Measurements from ENCODE around the gene AOAH.
"Not testable (repeated sequence)": the region's sequence is repeated elsewhere in the genome, so short reads cannot be mapped to it uniquely, and the experiment has no call there.

Gene AOAH

DNA sequence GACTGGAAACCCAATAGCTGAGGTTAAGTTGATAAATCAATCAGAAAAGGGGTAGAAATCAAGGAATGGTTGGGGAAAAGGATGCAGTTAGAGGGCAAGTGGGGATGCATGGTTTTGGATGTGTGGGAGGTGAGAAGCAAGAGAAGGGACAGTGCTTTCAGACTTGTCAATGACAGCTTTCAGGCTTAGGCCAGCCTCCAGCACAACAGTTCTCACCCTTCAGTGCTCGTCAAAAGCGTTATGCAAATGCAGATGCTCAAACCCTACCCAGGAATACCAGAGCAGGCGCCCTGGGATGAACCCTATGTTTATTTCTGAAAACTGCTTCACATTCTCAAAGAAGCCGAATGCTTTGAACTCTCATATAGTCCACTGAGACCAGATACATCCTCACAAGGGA, 74.0 kb downstream of the AOAH start:
- H3K4me1 Mint-ChIP-seq (ENCODE audit: low read depth) = peaks cover 37% of the 10 kb centered on the region
- no peak overlapping the region for H3K4me3 Mint-ChIP-seq
- no peaks in the 10 kb centered on the region for H3K9me3 Mint-ChIP-seq (ENCODE audit: low read depth)
- H3K36me3 Mint-ChIP-seq = peaks cover 14% of the 10 kb centered on the region
- H3K27ac Mint-ChIP-seq = no peak overlapping the region
- H3K27me3 Mint-ChIP-seq = no peaks in the 10 kb centered on the region

DNA sequence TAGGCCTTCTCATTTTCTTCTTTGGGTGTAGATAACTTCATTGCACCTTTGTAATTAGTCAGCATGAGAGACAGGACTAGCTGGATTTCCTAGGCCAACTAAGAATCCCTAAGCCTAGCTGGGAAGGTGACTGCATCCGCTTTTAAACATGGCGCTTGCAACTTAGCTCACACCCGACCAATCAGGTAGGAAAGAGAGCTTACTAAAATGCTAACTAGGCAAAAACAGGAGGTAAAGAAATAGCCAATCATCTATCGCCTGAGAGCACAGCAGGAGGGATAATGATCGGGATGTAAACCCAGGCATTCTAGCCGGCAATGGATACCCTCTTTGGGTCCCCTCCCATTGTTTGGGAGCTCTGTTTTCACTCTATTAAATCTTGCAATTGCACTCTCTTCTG, 75.0 kb downstream of the AOAH start:
- H3K9me3 Mint-ChIP-seq (ENCODE audit: low read depth); H3K27me3 Mint-ChIP-seq; H3K4me3 Mint-ChIP-seq; H3K36me3 Mint-ChIP-seq; H3K27ac Mint-ChIP-seq: not testable (repeated sequence)
- H3K4me1 Mint-ChIP-seq (ENCODE audit: low read depth) = peaks cover 33% of the 10 kb centered on the region

DNA sequence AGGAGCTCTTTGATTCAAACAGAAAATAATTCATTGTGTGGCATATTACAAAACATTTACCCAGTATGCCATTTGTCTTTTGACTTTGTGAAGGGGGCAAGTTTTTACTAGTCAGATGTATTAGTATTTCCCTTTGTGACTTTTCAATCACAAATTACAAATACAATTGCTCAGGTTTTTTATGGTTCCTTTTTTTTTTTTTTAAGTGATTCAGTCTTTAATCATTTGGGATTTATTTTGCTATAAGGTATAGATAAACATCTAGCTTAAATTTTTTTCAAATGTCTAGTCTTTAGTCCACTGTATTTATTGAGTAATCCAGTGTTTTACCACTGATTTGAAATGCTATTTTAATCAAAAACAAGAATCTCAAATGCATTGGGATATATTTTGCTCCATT, 75.9 kb downstream of the AOAH start:
- H3K4me1 Mint-ChIP-seq (ENCODE audit: low read depth) = peaks cover 33% of the 10 kb centered on the region
- H3K4me3 Mint-ChIP-seq = no peak overlapping the region
- H3K36me3 Mint-ChIP-seq = peaks cover 9% of the 10 kb centered on the region

DNA sequence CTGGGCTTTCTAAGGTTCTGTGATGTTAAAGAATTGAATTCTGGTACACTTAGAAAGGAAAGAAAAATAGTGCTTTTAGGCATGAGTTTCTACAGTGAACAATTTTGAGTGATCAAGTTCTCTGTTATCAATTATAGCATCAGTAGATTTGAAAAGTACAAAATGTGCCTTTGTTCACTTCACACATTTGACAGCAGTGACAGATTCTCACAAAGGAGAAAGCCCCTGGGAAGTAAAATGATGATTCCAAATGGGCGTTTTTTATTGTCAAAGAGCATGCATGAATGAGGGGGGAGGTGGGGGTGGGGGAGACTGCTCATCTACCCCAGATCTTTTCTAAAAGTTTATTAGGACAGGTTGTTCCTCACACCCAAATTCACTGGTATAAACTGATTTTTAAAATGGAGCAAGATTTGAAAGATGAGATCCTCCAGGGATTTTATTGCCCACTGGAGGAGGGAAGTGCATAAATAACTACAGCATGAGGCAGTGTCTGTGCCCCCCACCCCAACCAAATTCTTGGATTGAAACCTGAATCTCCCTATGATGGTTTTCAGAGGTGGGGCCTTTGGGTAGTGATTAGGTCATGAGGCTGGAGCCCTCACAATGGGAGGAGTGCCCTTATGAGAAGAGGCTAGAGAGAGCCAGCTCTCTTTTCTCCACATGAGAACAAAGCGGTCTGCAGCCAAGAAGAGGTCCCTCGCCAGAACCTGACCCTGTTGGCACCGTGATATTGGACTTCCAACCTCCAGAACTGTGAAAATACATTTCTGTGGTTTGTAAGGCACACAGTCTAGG, 79.5 kb downstream of the AOAH start:
- H3K4me3 Mint-ChIP-seq = no peak overlapping the region
- H3K36me3 Mint-ChIP-seq = peaks cover 6% of the 10 kb centered on the region
- no peaks in the 10 kb centered on the region for H3K27me3 Mint-ChIP-seq
- H3K4me1 Mint-ChIP-seq (ENCODE audit: low read depth) = peaks cover 52% of the 10 kb centered on the region
- peak overlapping the region; percentile 54 for H3K27ac Mint-ChIP-seq
- H3K9me3 Mint-ChIP-seq (ENCODE audit: low read depth) = no peaks in the 10 kb centered on the region

More for the DNA sequence above, 75.9 kb downstream of the AOAH start:
- no peak overlapping the region for H3K27ac Mint-ChIP-seq
- H3K27me3 Mint-ChIP-seq = no peaks in the 10 kb centered on the region
- no peaks in the 10 kb centered on the region for H3K9me3 Mint-ChIP-seq (ENCODE audit: low read depth)

DNA sequence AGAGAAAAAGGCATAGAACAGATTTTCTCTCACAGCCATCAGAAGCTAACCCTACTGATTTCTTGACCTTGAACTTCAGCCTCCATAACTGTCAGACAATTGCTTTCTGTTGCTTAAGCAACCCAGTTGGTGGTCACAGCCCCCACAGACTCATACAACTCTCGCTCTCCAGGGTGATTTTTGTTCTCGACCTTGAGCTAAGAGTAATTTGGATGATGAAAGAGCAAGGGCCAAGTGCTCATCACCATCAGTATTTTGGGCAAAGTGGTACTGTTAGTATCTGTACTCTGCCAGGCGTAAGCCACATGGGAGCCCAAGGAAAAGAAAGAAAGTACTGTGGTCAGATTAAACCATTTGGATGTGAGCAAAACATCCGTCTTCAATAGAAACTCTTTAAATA, 81.9 kb downstream of the AOAH start:
- Mint-ChIP-seq H3K4me3 (no peak overlapping the region), H3K4me1 (ENCODE audit: low read depth) (peaks cover 76% of the 10 kb centered on the region), H3K27ac (peak overlapping the region; percentile 55)

DNA sequence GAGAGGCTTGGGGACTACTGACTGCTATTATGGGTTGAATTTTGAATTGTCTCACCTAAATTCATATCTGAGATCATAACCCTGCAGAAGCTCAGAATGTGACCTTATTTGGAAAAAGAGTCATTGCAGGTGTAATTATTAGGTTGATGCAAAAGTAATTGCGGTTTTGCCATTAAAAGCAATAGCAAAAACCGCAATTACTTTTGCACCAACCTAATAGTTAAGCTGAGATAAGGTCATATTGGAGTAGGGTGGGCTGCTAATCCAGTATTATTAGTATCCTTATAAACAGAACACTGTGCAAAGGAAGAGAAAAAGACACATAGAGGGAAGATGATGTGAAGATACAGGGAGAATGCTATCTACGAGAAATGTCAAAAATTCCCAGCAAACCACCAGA, 82.3 kb downstream of the AOAH start:
- Mint-ChIP-seq H3K4me3 (no peak overlapping the region), H3K4me1 (ENCODE audit: low read depth) (peaks cover 78% of the 10 kb centered on the region), H3K36me3 (peaks cover under 1% of the 10 kb centered on the region), H3K9me3 (ENCODE audit: low read depth) (no peaks in the 10 kb centered on the region), H3K27ac (peak overlapping the region; percentile 78), H3K27me3 (no peaks in the 10 kb centered on the region)

More for the DNA sequence above, 81.9 kb downstream of the AOAH start:
- Mint-ChIP-seq H3K9me3 (ENCODE audit: low read depth) (no peaks in the 10 kb centered on the region), H3K36me3 (peaks cover 3% of the 10 kb centered on the region), H3K27me3 (no peaks in the 10 kb centered on the region)

DNA sequence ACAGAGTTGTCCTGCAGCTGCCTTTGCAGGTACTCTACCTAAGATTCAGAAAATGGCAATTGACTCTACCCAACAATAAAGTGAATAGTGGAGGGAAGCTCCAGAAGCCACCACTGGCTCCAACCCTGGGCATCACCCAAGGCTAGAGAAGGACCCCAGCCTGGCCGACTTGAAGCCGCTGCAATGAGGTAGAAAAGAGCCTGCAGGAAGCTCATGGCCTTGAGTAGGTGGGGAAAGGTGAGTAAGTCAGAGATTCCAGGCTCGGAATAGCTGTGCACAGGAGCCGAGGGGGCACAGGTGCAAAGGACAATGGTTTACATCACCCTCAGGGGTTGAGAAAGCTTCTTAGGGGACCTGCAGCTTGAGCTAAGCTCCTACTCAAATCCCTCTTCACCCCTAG, 83.6 kb downstream of the AOAH start:
- H3K27ac Mint-ChIP-seq = peak overlapping the region; percentile 67
- no peak overlapping the region for H3K4me3 Mint-ChIP-seq
- no peaks in the 10 kb centered on the region for H3K27me3 Mint-ChIP-seq
- H3K4me1 Mint-ChIP-seq (ENCODE audit: low read depth) = peaks cover 83% of the 10 kb centered on the region
- no peaks in the 10 kb centered on the region for H3K9me3 Mint-ChIP-seq (ENCODE audit: low read depth)
- H3K36me3 Mint-ChIP-seq = no peaks in the 10 kb centered on the region

DNA sequence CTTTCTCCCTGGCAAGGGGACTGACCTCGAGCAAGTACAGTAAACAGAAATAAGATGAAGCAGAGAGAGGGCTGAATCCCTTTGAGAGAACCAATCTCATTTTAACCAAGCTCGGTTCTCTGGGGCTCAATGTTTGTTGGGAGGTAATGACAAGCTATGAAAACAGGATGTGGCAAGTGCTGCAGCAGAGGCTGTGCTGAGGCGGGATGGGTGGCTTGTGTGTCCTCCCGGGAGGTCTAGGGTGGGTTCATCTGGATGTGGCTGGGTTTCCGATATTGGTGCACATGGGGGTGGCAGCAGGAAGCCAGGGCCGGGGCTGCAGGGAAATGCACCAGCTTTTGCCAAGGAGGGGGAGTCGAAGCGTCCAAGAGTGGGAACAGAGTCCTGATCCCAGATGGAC, 84.5 kb downstream of the AOAH start:
- H3K4me3 Mint-ChIP-seq = peak overlapping the region; percentile 49
- no peaks in the 10 kb centered on the region for H3K9me3 Mint-ChIP-seq (ENCODE audit: low read depth)
- H3K27me3 Mint-ChIP-seq = no peaks in the 10 kb centered on the region
- H3K4me1 Mint-ChIP-seq (ENCODE audit: low read depth) = peaks cover 89% of the 10 kb centered on the region
- peak overlapping the region; percentile 90 for H3K27ac Mint-ChIP-seq
- H3K36me3 Mint-ChIP-seq = no peaks in the 10 kb centered on the region

DNA sequence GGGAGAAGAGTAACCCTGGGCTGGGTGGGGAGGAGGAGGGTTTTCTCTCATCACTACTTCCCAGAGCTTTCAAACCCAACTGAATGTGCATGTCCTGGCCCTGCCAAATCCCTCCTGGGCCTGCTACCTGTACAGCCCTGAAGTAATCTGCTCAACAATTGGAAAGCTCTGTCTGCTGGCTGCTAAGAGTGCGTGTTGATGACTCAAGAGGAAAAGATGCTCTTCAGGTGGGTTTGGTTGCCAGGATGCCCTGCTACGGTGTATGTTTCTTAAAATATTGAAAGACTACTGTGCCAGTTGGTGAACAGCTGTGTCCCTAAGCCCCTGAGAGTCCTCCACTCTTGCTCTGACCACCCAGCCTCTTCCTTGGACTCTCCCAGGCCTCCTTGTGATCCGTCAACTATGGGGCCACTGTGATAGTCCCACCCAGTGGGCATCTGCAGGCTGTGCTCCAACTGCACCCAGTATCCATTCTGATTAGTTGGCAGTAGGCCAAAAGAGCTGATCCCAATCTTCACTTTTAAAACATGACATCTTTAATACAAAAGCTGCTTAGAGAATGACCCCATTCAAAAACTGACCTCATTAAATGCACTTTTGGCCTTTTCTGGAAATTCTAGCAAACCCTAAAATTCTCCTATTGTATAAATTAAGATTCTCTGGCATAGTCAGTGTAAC, 85.6 kb downstream of the AOAH start:
- Mint-ChIP-seq H3K4me1 (ENCODE audit: low read depth) (peaks cover 83% of the 10 kb centered on the region), H3K9me3 (ENCODE audit: low read depth) (no peaks in the 10 kb centered on the region), H3K27me3 (no peaks in the 10 kb centered on the region), H3K27ac (peak overlapping the region; percentile 90), H3K36me3 (peaks cover 4% of the 10 kb centered on the region), H3K4me3 (peak overlapping the region; percentile 12)

DNA sequence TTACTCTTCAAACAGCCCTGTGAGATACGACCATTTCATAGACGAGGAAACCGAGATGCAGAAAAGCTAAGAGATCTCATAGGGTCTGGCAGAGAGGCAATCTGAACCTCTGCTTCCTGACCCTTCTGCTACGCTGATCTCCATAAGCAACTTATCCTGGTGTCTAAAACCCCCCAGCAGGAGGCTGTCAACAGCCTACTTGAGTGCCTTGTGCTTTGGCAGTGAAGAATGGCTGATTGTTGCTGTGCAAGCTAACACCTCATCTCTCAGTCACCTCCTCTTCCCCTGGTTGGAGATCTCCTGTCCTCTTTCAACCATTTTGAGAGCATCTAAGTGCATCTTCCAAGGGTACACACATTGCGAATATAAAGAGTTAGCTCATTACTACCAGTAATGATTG, 86.2 kb downstream of the AOAH start:
- Mint-ChIP-seq H3K27ac (peak overlapping the region; percentile 90), H3K36me3 (peaks cover 6% of the 10 kb centered on the region), H3K9me3 (ENCODE audit: low read depth) (no peaks in the 10 kb centered on the region), H3K4me3 (no peak overlapping the region), H3K4me1 (ENCODE audit: low read depth) (peaks cover 81% of the 10 kb centered on the region), H3K27me3 (no peaks in the 10 kb centered on the region)

DNA sequence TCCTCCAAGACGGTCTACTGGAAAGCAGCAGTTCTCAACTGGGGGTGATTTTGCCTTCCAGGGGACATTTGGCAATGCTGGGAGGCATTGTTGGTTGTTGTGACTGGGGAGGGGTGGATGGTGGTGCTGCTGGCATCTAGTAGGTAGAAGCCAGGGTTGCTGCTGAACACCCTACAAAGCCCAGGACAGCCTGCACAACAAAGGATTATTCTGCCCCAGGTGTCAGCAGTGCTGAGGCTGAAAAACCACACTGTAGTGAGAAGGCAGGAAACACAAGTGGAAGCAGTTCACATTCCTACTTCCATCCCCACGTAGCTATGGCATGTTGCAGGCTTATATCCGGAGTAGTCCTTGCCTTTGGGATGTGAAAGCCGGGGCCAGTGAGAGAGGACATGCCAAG, 86.9 kb downstream of the AOAH start:
- H3K9me3 Mint-ChIP-seq (ENCODE audit: low read depth) = no peaks in the 10 kb centered on the region
- no peaks in the 10 kb centered on the region for H3K27me3 Mint-ChIP-seq
- H3K36me3 Mint-ChIP-seq = peaks cover 8% of the 10 kb centered on the region
- no peak overlapping the region for H3K4me3 Mint-ChIP-seq
- peaks cover 81% of the 10 kb centered on the region for H3K4me1 Mint-ChIP-seq (ENCODE audit: low read depth)
- peak overlapping the region; percentile 70 for H3K27ac Mint-ChIP-seq

DNA sequence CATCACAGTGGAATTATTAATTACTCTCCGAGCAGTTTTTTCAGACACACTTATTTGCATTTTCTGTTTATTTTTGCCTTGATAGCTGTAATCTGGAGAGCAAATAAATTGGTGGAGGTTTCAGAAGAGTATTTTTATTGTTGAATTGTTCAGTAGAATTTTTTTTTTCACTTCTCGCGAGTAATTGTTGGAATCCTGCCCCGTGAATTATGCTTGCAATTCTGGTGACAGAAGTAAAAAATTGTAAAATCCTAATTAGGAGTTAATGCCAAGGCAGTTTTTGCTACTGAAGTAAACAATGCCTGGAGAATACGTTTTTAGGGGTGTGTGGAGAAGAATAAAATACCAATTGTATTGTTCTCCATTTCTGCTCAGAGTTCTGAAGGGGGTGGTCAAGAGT, 88.2 kb downstream of the AOAH start:
- Mint-ChIP-seq H3K9me3 (ENCODE audit: low read depth) (no peaks in the 10 kb centered on the region), H3K4me1 (ENCODE audit: low read depth) (peaks cover 76% of the 10 kb centered on the region), H3K36me3 (peaks cover 19% of the 10 kb centered on the region), H3K4me3 (no peak overlapping the region), H3K27ac (peak overlapping the region; percentile 50), H3K27me3 (no peaks in the 10 kb centered on the region)

DNA sequence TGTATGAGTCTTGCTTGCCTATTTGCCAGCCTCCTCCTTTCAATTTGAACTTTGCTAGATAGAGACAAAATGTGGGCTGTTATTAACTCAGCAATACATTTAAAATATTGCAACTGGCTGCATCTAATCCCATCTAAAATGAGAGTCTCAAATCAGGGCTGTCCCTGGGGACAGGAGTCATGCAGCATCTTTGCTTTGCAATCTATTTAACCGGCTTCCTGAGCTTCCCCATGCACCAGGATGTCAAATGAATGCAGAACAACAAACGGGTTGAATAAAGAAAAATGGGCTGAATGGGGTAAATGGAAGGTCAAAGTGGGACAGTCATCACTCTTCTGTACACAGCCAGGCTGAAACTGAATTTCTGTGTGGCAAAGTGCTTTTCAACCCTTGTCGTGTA, 89.2 kb downstream of the AOAH start:
- Mint-ChIP-seq H3K9me3 (ENCODE audit: low read depth) (no peaks in the 10 kb centered on the region), H3K27me3 (no peaks in the 10 kb centered on the region), H3K4me3 (no peak overlapping the region), H3K4me1 (ENCODE audit: low read depth) (peaks cover 70% of the 10 kb centered on the region), H3K36me3 (peaks cover 21% of the 10 kb centered on the region), H3K27ac (no peak overlapping the region)

DNA sequence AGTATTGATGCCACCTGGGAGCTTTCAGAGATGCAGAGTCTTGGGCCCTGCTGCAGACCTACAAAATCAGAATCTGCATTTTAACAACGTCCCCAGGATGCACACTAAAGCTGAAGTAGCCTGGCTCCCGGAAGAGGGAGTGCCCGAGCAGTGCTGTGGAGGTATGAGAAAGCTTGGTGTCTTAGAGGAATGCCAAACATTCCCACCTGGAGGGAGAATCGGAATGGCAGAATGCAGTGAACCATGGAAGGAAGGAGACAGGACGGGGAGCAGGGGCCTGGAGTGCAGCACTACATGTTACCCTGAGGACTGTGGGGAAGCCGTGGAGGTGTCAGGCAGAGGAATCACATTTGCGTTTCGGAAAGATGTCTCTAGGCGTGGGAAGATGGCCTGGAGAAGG, 90.9 kb downstream of the AOAH start:
- H3K9me3 Mint-ChIP-seq (ENCODE audit: low read depth) = no peaks in the 10 kb centered on the region
- H3K27ac Mint-ChIP-seq = no peak overlapping the region
- H3K4me1 Mint-ChIP-seq (ENCODE audit: low read depth) = peaks cover 54% of the 10 kb centered on the region
- H3K4me3 Mint-ChIP-seq = no peak overlapping the region
- H3K36me3 Mint-ChIP-seq = peaks cover 24% of the 10 kb centered on the region
- no peaks in the 10 kb centered on the region for H3K27me3 Mint-ChIP-seq

DNA sequence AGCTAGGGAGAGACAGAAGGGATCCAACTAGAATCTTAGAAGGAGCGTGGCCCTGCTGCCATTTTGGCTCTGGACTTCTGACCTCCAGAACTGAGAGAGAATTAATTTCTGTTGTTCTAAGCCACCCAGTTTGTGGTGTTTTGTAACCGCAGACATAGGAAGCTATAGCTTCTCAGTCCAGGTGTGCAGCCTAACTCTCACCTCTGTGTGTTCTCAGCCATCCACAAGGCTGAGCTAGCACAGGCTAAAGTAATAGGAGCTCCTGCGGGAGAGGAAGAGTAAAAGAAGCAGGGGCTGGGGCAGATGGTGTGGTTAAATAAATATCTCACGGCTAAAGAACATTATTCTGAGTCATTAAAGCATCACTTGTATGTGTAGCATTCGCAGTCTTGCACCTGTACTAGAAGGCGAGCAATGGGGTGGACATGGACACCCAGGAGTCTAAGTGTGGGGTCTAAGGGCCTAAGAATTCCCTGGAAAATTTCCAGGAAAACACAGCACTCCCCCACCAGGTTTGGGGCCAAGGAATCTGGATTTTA, 94.1 kb downstream of the AOAH start:
- H3K4me3 Mint-ChIP-seq = no peak overlapping the region
- H3K9me3 Mint-ChIP-seq (ENCODE audit: low read depth) = no peaks in the 10 kb centered on the region
- H3K4me1 Mint-ChIP-seq (ENCODE audit: low read depth) = peaks cover 34% of the 10 kb centered on the region
- H3K27me3 Mint-ChIP-seq = no peaks in the 10 kb centered on the region
- H3K27ac Mint-ChIP-seq = no peak overlapping the region
- H3K36me3 Mint-ChIP-seq = peaks cover 28% of the 10 kb centered on the region
